ENCODE measurements around the gene MLLT6.

Gene MLLT6

DNA sequence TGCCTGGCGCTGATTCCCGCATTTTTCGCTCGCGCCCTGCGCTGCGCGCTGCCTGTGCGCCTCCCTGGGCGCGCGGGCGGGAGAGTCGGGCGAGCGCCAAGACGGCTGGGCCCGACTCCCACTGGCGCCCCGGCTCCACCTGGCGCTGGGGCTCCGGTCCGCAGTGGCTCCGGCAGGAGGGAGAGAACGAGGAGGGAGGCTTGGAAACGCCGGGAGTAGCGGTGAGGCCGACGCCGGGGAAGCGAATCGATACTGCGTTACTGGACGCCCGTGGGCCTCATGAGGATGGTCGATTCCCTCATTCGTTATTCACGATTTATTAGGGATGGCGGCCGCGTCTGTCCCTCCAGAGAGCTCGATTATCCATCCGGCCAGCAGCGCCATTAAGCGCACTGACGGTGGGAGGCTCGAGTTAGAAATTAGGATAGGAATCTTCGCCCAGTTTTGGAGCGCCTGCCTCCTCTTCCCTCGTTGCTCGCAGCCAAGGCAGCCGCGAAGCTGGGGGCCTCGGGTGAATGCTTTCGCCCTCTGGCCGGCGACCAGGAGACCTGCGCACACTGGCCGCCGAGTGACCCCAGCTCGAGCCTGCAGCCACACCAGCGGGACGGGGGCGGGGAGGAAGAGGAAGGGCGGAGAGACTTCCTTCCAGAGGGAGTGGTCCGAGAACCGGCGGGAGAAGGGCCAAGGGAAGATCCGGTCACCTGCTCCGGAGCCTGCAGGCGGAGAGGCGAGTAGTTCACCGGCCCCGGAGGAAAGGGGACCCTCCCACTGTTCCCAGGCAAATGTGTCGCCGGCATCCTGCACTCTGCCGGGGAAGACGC, 44.4 kb downstream of the MLLT6 start:
- Histone ChIP-seq H3K9me3 (ENCODE audit: control extremely low read depth in 1 of 5, control insufficient read depth in 4 of 5, insufficient read depth in 2 of 5, low read depth in 1 of 5, low read length in 4 of 5) (no peaks in the 10 kb centered on the region), H3K4me1 (ENCODE audit: control extremely low read depth in 1 of 4, control insufficient read depth in 4 of 4, insufficient read depth in 4 of 4, low read length in 3 of 4) (peaks cover 5 to 66% (median 62%) of the 10 kb centered on the region in 4 experiments), H3K27me3 (replicated peaks in 2 of 5; ENCODE audit: control insufficient read depth in 4 of 5, insufficient read depth in 5 of 5, low read length in 4 of 5) (peaks cover 12 to 62% (median 36%) of the 10 kb centered on the region in 5 experiments), H3K4me3 (ENCODE audit: control insufficient read depth in 1 of 7, extremely low read depth in 1 of 7, insufficient read depth in 4 of 7, low read depth in 2 of 7, low read length in 6 of 7) (peak overlapping the region in 6 of 7 experiments; percentile 36 to 70 (median 54)), H3K27ac (ENCODE audit: insufficient read depth in 1 of 2, low read depth in 1 of 2, low read length in 2 of 2, poor library complexity in 1 of 2, severe bottlenecking in 2 of 2) (no peak overlapping the region), H3K36me3 (ENCODE audit: control insufficient read depth in 4 of 4, insufficient read depth in 4 of 4, low read length in 3 of 4) (peaks cover 1 to 8% (median 1%) of the 10 kb centered on the region in 4 experiments)
- peak in 1 of 3 donors; percentile 18 for DNase-seq
- ChIA-PET POLR2A (no interaction called here), CTCF (no interaction called here)
- WGBS (ENCODE audit: insufficient coverage) = under 1% methylated on average over 67 of the region's 79 CpGs

DNA sequence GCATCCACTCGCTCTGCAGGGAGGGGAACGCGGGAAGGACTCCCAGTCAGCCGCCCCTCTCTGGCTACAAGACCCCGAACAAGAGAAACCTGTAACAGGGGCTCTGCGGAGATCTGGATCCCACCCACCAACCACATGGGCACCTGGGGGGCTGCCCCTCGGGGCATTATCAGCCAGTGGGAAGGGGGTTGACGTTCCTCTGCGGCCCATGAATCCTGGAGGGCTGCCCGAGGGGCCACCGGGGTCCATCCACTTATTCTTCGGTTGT, 44.9 kb downstream of the MLLT6 start:
- Histone ChIP-seq H3K9me3 (ENCODE audit: control extremely low read depth in 1 of 5, control insufficient read depth in 4 of 5, insufficient read depth in 2 of 5, low read depth in 1 of 5, low read length in 4 of 5) (no peaks in the 10 kb centered on the region), H3K27ac (ENCODE audit: insufficient read depth in 1 of 2, low read depth in 1 of 2, low read length in 2 of 2, poor library complexity in 1 of 2, severe bottlenecking in 2 of 2) (no peak overlapping the region), H3K27me3 (replicated peaks in 2 of 5; ENCODE audit: control insufficient read depth in 4 of 5, insufficient read depth in 5 of 5, low read length in 4 of 5) (peaks cover 12 to 60% (median 36%) of the 10 kb centered on the region in 5 experiments), H3K4me3 (ENCODE audit: control insufficient read depth in 1 of 7, extremely low read depth in 1 of 7, insufficient read depth in 4 of 7, low read depth in 2 of 7, low read length in 6 of 7) (peak overlapping the region in 6 of 7 experiments; percentile 25 to 70 (median 54)), H3K4me1 (ENCODE audit: control extremely low read depth in 1 of 4, control insufficient read depth in 4 of 4, insufficient read depth in 4 of 4, low read length in 3 of 4) (peaks cover 5 to 66% (median 61%) of the 10 kb centered on the region in 4 experiments), H3K36me3 (ENCODE audit: control insufficient read depth in 4 of 4, insufficient read depth in 4 of 4, low read length in 3 of 4) (peaks cover 4 to 13% (median 6%) of the 10 kb centered on the region in 4 experiments)
- POLR2A ChIA-PET = no interaction called here
- no peak for DNase-seq
- CTCF ChIA-PET = no interaction called here
- WGBS (ENCODE audit: insufficient coverage) = 0% methylated on average over 12 of the region's 12 CpGs

DNA sequence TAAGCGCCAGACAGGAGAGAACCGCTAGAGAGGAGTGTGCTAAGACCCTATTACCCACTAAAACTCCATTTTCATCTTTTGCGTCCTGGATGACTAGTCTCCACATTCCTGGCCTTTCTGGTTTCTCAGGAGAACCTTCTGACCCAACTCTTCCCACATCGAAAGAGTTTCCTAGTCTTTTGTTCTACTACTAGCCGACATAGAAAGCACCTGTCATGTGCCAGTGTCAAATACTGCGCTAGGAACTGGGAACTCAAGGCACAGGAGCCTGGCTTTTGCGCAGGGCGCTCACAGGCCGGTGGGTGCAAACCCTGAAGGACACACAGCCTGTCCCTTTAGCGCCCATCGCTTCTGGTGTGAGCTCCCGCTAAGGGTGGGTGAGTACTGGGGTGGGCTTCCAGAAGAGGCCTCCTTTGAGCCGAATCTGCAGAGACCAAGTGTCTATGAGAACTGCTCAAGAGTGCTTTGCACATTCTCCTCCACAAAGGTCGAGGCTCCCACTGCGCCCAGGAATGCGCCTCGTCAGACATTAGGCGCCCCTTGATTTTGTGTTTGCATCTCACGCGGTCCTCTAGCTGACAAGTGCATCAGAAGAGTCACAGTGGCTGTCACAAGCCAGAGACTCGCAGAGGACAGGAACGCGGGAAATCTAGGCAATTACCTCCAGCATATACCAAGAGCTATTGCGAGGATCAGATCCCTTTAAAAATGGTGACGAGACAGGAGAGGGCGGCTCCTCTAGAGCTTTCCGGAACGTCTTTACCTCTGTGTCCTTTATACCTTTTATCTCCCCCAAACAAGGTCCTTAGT, 45.4 kb downstream of the MLLT6 start:
- Histone ChIP-seq H3K27me3 (replicated peaks in 2 of 5; ENCODE audit: control insufficient read depth in 4 of 5, insufficient read depth in 5 of 5, low read length in 4 of 5) (peaks cover 12 to 58% (median 33%) of the 10 kb centered on the region in 5 experiments), H3K4me1 (ENCODE audit: control extremely low read depth in 1 of 4, control insufficient read depth in 4 of 4, insufficient read depth in 4 of 4, low read length in 3 of 4) (peaks cover 5 to 66% (median 61%) of the 10 kb centered on the region in 4 experiments), H3K36me3 (ENCODE audit: control insufficient read depth in 4 of 4, insufficient read depth in 4 of 4, low read length in 3 of 4) (peaks cover 4 to 16% (median 8%) of the 10 kb centered on the region in 4 experiments), H3K27ac (ENCODE audit: insufficient read depth in 1 of 2, low read depth in 1 of 2, low read length in 2 of 2, poor library complexity in 1 of 2, severe bottlenecking in 2 of 2) (no peak overlapping the region), H3K9me3 (ENCODE audit: control extremely low read depth in 1 of 5, control insufficient read depth in 4 of 5, insufficient read depth in 2 of 5, low read depth in 1 of 5, low read length in 4 of 5) (no peaks in the 10 kb centered on the region), H3K4me3 (ENCODE audit: control insufficient read depth in 1 of 7, extremely low read depth in 1 of 7, insufficient read depth in 4 of 7, low read depth in 2 of 7, low read length in 6 of 7) (peak overlapping the region in 3 of 7 experiments; percentile 10 to 90 (median 70))
- ChIA-PET CTCF (interaction anchor here (0.6 kb wide), 1 partner anchor 16 kb away, joined by 3 read pairs; no protein-coding TSS in a partner anchor), POLR2A (no interaction called here)
- peak in 1 of 3 donors; percentile 18 for DNase-seq
- WGBS (ENCODE audit: insufficient coverage) = 8% methylated on average over 24 of the region's 28 CpGs

- POLR2A ChIA-PET = interaction anchor here (1.2 kb wide), 2 partner anchors 49 to 118 kb away, joined by 3 to 4 read pairs; no protein-coding TSS in a partner anchor
- Histone ChIP-seq H3K4me1 (ENCODE audit: control extremely low read depth in 1 of 4, control insufficient read depth in 4 of 4, insufficient read depth in 4 of 4, low read length in 3 of 4) (peaks cover 5 to 65% (median 61%) of the 10 kb centered on the region in 4 experiments), H3K36me3 (ENCODE audit: control insufficient read depth in 4 of 4, insufficient read depth in 4 of 4, low read length in 3 of 4) (peaks cover 7 to 23% (median 15%) of the 10 kb centered on the region in 4 experiments), H3K27ac (ENCODE audit: insufficient read depth in 1 of 2, low read depth in 1 of 2, low read length in 2 of 2, poor library complexity in 1 of 2, severe bottlenecking in 2 of 2) (no peak overlapping the region), H3K27me3 (replicated peaks in 2 of 5; ENCODE audit: control insufficient read depth in 4 of 5, insufficient read depth in 5 of 5, low read length in 4 of 5) (peaks cover 12 to 50% (median 27%) of the 10 kb centered on the region in 5 experiments), H3K9me3 (ENCODE audit: control extremely low read depth in 1 of 5, control insufficient read depth in 4 of 5, insufficient read depth in 2 of 5, low read depth in 1 of 5, low read length in 4 of 5) (no peaks in the 10 kb centered on the region), H3K4me3 (ENCODE audit: control insufficient read depth in 1 of 7, extremely low read depth in 1 of 7, insufficient read depth in 4 of 7, low read depth in 2 of 7, low read length in 6 of 7) (peak overlapping the region in 6 of 7 experiments; percentile 90 to 100 (median 97))
- DNase-seq = no peak
- WGBS (ENCODE audit: insufficient coverage) = 0% methylated on average over 5 of the region's 10 CpGs
- CTCF ChIA-PET = interaction anchor here (0.6 to 1.5 kb wide), 6 partner anchors 9 to 30 kb away, joined by 3 to 4 read pairs (median 3); no protein-coding TSS in a partner anchor
Observed at GRCh38 chr17:38751144-38751807, 46.2 kb downstream of the MLLT6 start.

- Histone ChIP-seq H3K4me3 (ENCODE audit: control insufficient read depth in 1 of 7, extremely low read depth in 1 of 7, insufficient read depth in 4 of 7, low read depth in 2 of 7, low read length in 6 of 7) (peak overlapping the region; percentile 62 to 100 (median 96)), H3K36me3 (ENCODE audit: control insufficient read depth in 4 of 4, insufficient read depth in 4 of 4, low read length in 3 of 4) (peaks cover 7 to 27% (median 16%) of the 10 kb centered on the region in 4 experiments), H3K27me3 (replicated peaks in 2 of 5; ENCODE audit: control insufficient read depth in 4 of 5, insufficient read depth in 5 of 5, low read length in 4 of 5) (peaks cover 12 to 45% (median 22%) of the 10 kb centered on the region in 5 experiments), H3K4me1 (ENCODE audit: control extremely low read depth in 1 of 4, control insufficient read depth in 4 of 4, insufficient read depth in 4 of 4, low read length in 3 of 4) (peaks cover 5 to 59% (median 57%) of the 10 kb centered on the region in 4 experiments), H3K9me3 (ENCODE audit: control extremely low read depth in 1 of 5, control insufficient read depth in 4 of 5, insufficient read depth in 2 of 5, low read depth in 1 of 5, low read length in 4 of 5) (no peaks in the 10 kb centered on the region), H3K27ac (ENCODE audit: insufficient read depth in 1 of 2, low read depth in 1 of 2, low read length in 2 of 2, poor library complexity in 1 of 2, severe bottlenecking in 2 of 2) (peak overlapping the region in 1 of 2 experiments; percentile 51)
- peak; percentile 68 to 87 (median 86) for DNase-seq
- 0% methylated on average over 28 of the region's 44 CpGs for WGBS (ENCODE audit: insufficient coverage)
- ChIA-PET CTCF (interaction anchor here (0.8 to 1.6 kb wide), 6 partner anchors 10 to 30 kb away, joined by 3 to 4 read pairs (median 3); no protein-coding TSS in a partner anchor), POLR2A (interaction anchor here (1.2 to 1.7 kb wide), 3 partner anchors 47 to 117 kb away, joined by 3 to 5 read pairs (median 4); partner anchors contain the start of gene PIP4K2B)
Observed at GRCh38 chr17:38751808-38752307, 46.8 kb downstream of the MLLT6 start.

GRCh38 chr17:38752308-38753070, 47.4 kb downstream of the MLLT6 start, which contains the start of gene PSMB3:
Gene PSMB3 (plus strand): TSS chr17:38752741. CDS start chr17:38752827, 86 bp downstream.
- Histone ChIP-seq H3K4me1 (ENCODE audit: control extremely low read depth in 1 of 4, control insufficient read depth in 4 of 4, insufficient read depth in 4 of 4, low read length in 3 of 4) (peaks cover 5 to 53% (median 52%) of the 10 kb centered on the region in 4 experiments), H3K36me3 (ENCODE audit: control insufficient read depth in 4 of 4, insufficient read depth in 4 of 4, low read length in 3 of 4) (peaks cover 7 to 27% (median 18%) of the 10 kb centered on the region in 4 experiments), H3K4me3 (ENCODE audit: control insufficient read depth in 1 of 7, extremely low read depth in 1 of 7, insufficient read depth in 4 of 7, low read depth in 2 of 7, low read length in 6 of 7) (peak within 1 kb of the TSS; percentile 82 to 100 (median 96)), H3K27ac (ENCODE audit: insufficient read depth in 1 of 2, low read depth in 1 of 2, low read length in 2 of 2, poor library complexity in 1 of 2, severe bottlenecking in 2 of 2) (peak within 1 kb of the TSS; percentile 88 to 92), H3K27me3 (replicated peaks in 2 of 5; ENCODE audit: control insufficient read depth in 4 of 5, insufficient read depth in 5 of 5, low read length in 4 of 5) (peaks cover 11 to 39% (median 20%) of the 10 kb centered on the region in 5 experiments), H3K9me3 (ENCODE audit: control extremely low read depth in 1 of 5, control insufficient read depth in 4 of 5, insufficient read depth in 2 of 5, low read depth in 1 of 5, low read length in 4 of 5) (no peaks in the 10 kb centered on the region)
- 0% methylated on average over 44 of the region's 44 CpGs for WGBS (ENCODE audit: insufficient coverage)
- ChIA-PET CTCF (interaction anchor here (0.8 to 1.6 kb wide), 6 partner anchors 10 to 29 kb away, joined by 3 to 4 read pairs (median 3); no protein-coding TSS in a partner anchor), POLR2A (interaction anchor here (1.2 to 1.7 kb wide), 3 partner anchors 47 to 117 kb away, joined by 3 to 5 read pairs (median 4); partner anchors contain the start of gene PIP4K2B)
- DNase-seq = peak; percentile 100
